HG02623 (cell line): Measurements from ENCODE around the gene VSIR.

Experiments
- ATAC-seq: cut with Tn5 transposase; IDR thresholded peaks from one replicate; pipeline ENCODE4 v1.9.1; 2021; ENCODE audit warnings: moderate library complexity; ENCODE audit not compliant: unreplicated experiment

VSIR gene

GRCh38 chr10:71735709-71736569, 37.4 kb downstream of the VSIR start:
- no peak for ATAC-seq

GRCh38 chr10:71734797-71735196, 38.5 kb downstream of the VSIR start:
- ATAC-seq = no peak

- no peak for ATAC-seq
These were observed 41.5 kb downstream of the VSIR start for GRCh38 chr10:71731791-71732190.

- no peak for ATAC-seq
These were observed 44.1 kb downstream of the VSIR start for GRCh38 chr10:71729161-71729636.

GRCh38 chr10:71727738-71728737, 45.3 kb downstream of the VSIR start:
- ATAC-seq = peak; percentile 46

GRCh38 chr10:71727105-71727737, 46.1 kb downstream of the VSIR start:
- peak; percentile 40 for ATAC-seq

GRCh38 chr10:71726580-71727104, 46.7 kb downstream of the VSIR start:
- ATAC-seq = no peak

GRCh38 chr10:71725998-71726579, 47.2 kb downstream of the VSIR start:
- ATAC-seq = no peak

- no peak for ATAC-seq
These were observed 48.1 kb downstream of the VSIR start for GRCh38 chr10:71725249-71725648.

- ATAC-seq = no peak
These were observed 48.8 kb downstream of the VSIR start for GRCh38 chr10:71724539-71724938.

- ATAC-seq = no peak
These were observed 50.0 kb downstream of the VSIR start for GRCh38 chr10:71723311-71723710.

GRCh38 chr10:71722849-71723248, 50.5 kb downstream of the VSIR start:
- no peak for ATAC-seq

GRCh38 chr10:71721313-71721712, 52.0 kb downstream of the VSIR start:
- ATAC-seq = no peak

- no peak for ATAC-seq
These were observed 53.0 kb downstream of the VSIR start for GRCh38 chr10:71720288-71720687.

GRCh38 chr10:71719464-71720201, 53.7 kb downstream of the VSIR start, which contains the start of gene C10orf105:
C10orf105 (minus strand) TSS chr10:71719778; CDS start chr10:71716337, 3,441 bp downstream.
- no peak for ATAC-seq

- ATAC-seq = no peak
These were observed 54.3 kb downstream of the VSIR start for GRCh38 chr10:71719042-71719441.

- ATAC-seq = no peak
These were observed 55.1 kb downstream of the VSIR start for GRCh38 chr10:71718165-71718698.

GRCh38 chr10:71717551-71717951, 55.8 kb downstream of the VSIR start:
- no peak for ATAC-seq

- no peak for ATAC-seq
These were observed 56.3 kb downstream of the VSIR start for GRCh38 chr10:71717056-71717455.
